OCI-LY7 (cell line): Measurements from ENCODE around the gene FAM227A.

ENCODE experiments used
- EZH2phosphoT487 ChIP-seq: fragments of 200-600 bp; sonication (generic); IDR thresholded peaks from 2 replicates; pipeline ENCODE4 v1.6.1; 2018; ENCODE audit warnings: low read depth, borderline replicate concordance, mild to moderate bottlenecking, mixed run types, antibody characterized with exemption, low read length, moderate library complexity, mixed read lengths
- TF ChIP-seq, protein P1 (sequence below): fragments of 200-600 bp; sonication (generic); conservative IDR thresholded peaks from 2 replicates; pipeline ENCODE4 v1.5.1; 2014; ENCODE audit warnings: mild to moderate bottlenecking, antibody characterized with exemption, low read length, moderate library complexity, mixed read lengths

DNA sequence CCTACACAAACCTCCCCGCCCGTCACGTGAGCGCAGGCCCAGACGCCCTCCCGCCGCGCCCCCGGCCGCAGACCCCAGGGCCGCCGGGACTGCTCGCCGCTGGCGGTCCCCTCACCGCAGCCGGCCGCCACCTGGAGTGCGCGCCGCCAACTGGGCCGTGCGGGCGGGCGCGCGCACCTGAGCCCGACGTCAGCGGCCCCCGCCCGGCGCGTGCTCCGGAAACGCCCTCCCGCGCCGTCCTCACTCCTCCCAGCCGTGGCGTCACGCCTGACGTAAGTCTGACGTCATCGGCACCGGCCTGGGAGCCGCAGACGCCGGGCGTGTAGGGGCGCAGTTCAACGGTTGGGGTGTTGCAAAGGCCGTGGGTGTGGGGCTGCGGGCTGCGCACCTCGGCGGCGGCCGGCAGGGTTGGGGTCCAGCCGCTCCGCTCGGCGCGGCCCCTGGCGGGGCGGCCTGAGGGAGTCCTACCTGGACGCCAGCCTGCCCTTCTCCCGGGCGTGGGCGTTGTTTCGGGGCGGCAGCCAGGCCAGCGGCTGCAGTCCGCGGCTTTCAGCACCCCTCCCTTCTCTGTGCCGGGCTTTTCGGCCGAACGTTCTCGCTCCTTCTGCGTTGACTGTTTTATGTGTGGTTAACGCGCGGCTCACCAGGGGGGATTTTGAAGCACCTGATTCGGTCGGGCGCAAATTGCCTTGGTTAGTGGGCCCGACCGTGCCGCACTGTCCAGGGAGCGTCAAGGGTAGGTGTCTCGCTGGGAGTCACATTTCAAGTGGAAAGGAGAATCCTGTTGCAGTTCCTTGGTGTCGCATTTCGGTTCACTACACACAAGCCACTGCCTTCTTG, 44.8 kb upstream of the FAM227A start, which contains the start of gene JOSD1:
- TF ChIP-seq, protein P1, sequence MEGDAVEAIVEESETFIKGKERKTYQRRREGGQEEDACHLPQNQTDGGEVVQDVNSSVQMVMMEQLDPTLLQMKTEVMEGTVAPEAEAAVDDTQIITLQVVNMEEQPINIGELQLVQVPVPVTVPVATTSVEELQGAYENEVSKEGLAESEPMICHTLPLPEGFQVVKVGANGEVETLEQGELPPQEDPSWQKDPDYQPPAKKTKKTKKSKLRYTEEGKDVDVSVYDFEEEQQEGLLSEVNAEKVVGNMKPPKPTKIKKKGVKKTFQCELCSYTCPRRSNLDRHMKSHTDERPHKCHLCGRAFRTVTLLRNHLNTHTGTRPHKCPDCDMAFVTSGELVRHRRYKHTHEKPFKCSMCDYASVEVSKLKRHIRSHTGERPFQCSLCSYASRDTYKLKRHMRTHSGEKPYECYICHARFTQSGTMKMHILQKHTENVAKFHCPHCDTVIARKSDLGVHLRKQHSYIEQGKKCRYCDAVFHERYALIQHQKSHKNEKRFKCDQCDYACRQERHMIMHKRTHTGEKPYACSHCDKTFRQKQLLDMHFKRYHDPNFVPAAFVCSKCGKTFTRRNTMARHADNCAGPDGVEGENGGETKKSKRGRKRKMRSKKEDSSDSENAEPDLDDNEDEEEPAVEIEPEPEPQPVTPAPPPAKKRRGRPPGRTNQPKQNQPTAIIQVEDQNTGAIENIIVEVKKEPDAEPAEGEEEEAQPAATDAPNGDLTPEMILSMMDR: no peak
- TF ChIP-seq EZH2phosphoT487: no peak
